Activated effector memory CD4-positive, alpha-beta T cell treated with anti-CD3 and anti-CD28 coated beads, Interleukin-2, amount 50 U/mL, for 16 hours (primary cell): ENCODE measurements around the gene KLHL13.
"Not testable (repeated sequence)": the region's sequence is repeated elsewhere in the genome, so short reads cannot be mapped to it uniquely, and the experiment has no call there.

Experiments
- DNase-seq: peaks from one replicate; pipeline ENCODE4 v3.0.0-alpha.2; 2020

Gene KLHL13

GRCh38 chrX:117989512-117989911 lies 127.1 kb downstream of the KLHL13 start:
- no peak for DNase-seq

DNA sequence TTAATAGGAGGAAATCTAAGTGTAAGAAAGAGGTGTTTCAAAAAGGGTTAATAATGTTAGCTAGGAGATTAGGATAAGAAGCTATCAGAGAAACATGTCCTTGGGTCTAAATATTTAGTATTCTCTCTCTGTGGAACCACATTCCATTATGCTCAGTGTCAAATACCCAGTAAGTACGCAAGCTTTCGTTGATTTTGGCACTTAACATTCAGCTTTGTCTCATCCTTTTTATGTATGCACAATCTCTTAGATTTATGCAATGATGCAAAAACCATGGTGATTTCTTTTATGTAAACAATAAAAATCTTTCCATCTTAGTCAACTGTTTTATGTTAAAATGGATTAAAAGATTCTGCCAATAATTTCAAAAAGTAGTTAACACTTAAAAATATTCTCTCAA lies 129.2 kb downstream of the KLHL13 start:
- no peak for DNase-seq

DNA sequence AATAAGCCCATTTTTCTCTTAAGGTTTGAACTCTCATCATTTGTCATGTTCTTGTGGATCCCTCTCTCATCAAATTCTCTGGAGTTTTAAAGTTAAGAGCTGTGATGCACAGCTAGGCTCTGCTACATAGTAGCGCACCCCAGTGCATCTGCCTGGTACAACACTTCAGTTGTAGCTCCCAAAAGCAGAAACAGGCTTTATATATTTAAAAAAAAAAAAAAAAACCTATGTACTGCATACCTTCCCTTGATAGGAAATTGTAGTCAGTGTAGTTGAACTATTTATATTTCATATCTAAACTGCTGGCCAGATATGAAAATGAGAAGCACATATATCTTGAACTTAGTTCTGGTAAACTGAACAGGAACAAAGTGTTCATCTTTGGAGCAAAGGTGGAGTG lies 131.4 kb downstream of the KLHL13 start:
- DNase-seq, result no peak

DNA sequence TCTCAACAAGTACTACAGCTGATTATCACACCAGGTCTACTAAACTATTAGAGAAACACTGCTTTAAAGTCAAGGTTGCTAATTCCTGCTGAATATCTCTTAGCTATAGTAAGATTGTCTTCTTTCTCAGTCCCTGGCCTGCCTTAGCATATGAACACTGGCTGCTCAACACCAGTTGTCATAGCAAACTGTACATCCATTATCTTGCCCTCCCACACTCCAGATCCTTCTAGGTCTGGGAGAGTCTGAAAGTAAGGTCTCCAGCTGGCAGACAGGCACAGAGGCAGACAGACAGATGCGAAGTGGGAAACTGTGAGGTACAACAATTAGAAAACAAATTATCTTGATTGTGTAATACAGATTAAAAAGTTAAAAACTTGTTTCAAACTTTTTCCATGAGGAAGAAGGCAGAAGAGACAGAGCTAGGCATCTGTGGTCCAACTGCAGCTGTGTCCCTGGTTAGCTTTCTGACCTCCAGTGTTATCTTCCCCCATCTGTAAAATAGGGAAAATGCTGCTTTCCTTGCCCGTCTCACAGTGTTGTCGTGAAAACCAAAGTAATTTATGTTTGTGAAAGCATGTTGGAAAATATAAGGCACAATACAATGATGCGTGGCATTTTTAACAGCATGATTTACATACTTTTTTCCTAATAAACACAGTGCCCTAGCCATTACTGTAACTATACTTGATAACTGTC lies 133.8 kb downstream of the KLHL13 start:
- no peak for DNase-seq

- no peak for DNase-seq
Measured at GRCh38 chrX:117978402-117978801, 138.2 kb downstream of the KLHL13 start.

- no peak for DNase-seq
Measured at GRCh38 chrX:117977526-117977925, 139.1 kb downstream of the KLHL13 start.

DNA sequence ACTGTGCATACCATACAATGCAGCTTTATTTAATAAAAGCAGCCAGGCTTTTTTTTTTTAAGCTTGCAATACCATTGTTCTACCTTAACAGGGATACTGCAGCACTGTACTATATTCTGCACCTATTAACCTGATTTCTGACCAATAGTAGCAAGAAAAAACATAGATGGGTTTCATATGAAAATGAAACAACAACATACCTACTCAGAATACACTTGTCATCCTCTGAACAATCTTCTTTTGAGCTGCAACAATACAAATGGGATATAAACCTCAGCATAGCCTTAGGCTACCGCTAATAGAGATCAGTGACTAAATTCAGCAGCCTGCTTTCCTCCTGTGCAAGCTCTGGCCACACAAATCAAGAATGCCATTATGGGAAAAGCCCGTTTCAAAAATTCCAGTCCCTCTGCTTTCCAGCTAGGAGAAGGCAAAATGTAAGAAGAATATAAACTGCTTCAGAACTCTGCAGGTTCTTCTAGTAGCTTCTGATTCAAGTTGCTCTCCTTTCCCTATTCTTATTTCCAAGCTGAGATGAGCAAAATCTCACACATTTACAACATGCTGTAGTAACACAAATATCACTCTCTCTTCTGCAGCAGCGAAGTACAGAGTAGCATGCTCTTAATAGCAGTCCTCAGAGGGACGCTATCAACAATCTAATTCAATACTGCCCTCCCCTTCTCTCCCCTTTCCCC lies 143.4 kb downstream of the KLHL13 start:
- no peak for DNase-seq

DNA sequence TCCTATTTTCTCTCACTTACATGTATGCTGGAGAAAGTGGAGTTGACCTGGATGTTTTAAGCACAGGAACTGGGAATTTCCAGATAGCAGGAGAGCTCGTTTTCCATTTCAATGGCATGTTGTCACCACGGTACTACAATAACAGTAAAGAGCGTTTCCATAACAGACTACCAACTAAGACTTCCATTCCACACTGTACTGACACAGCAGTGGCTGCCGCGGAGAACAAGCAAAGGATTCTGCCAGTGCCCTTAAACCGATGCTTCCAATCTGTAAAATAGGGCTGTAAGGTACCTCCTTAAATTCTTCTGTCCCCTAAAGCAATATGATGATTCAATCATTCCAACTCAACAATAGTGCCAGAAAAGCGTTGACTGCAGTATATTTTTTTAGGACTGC lies 143.9 kb downstream of the KLHL13 start:
- no peak for DNase-seq

DNA sequence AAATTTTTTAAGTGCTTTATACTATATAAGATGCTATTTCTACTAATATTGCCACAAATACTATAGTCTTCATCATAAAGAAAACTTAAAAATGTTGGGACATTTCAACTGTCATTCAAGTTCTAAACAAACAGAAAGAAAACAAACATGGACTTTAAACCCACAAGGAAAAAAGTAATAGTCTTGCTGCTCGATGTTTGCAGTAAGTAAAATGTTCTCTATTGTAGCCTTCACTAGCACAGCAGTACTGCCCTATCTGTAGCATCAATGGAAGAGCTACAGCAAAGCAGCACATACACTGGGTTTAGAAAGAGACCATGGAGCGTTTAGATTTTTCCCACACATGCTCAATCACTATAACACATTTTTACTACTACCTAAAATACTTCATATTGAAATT lies 146.8 kb downstream of the KLHL13 start:
- no peak for DNase-seq

DNA sequence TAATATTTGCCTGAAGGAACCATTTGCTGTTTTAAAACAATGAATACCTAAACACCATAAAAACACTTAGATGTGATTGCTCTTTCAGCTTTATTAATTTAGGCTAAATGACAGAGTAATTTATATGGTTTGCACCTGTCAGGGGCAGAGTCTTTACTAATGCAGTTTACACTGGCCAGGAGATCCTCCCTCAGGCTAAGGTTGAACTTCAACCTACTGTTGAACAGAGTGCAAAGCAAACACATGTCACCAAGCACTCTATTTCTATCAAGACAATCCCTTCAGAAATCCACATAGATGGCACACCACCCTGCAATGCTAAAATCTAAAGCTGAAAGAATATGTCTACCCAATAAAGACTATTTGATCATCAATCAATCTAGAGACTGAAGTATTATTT lies 147.3 kb downstream of the KLHL13 start:
- DNase-seq, result no peak

- no peak for DNase-seq
Measured at GRCh38 chrX:117959045-117959444, 157.6 kb downstream of the KLHL13 start.

DNA sequence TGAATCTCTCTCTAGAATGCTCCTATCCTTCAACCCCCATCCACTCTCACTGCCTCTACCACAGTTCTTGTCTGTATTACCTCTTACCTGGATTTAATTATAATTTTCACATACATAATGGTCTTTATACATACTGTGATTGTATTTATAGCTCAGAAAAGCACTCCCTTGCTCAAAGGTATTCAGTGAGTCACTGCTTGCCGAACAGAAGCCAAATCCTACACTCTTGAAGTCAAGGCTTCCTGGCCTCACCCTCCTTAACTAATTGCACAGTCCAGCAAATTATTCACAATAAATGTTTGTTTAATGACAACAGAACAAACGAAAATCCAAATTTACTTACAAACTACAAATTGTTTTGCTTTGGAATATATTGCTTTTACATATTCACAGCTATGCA lies 159.5 kb downstream of the KLHL13 start:
- DNase-seq, result no peak

DNA sequence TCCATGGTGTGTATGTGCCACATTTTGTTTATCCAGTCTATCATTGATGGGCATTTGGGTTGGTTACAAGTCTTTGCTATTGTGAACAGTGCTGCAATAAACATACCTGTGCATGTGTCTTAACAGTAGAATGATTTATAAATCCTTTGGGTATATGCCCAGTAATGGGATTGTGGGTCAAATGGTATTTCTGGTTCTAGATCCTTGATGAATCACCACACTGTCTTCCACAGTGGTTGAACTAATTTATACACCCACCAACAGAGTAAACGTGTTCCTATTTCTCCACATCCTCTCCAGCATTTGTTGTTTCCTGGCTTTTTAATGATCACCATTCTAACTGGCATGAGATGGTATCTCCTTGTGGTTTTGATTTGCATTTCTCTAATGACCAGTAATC lies 177.3 kb downstream of the KLHL13 start:
- DNase-seq, result not testable (repeated sequence)

- DNase-seq, result no peak
Measured at GRCh38 chrX:117936118-117936517, 180.5 kb downstream of the KLHL13 start.

DNA sequence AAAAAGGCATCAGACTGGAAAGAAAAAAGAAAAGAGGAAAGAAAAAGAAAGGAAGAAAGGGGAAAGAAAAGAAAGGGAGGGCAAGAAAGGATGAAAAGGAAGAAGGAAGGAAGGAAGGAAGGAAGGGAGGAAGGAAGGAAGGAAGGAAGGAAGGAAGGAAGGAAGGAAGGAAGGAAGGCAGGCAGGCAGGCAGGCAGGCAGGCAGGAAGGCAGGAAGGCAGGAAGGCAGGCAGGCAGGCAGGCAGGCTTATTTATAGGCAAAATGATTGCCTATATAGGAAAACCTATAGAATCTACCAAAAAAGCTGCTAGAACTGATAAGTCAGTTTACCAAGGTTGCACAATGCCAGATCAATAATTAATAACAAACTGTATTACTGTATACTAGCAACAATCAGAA lies 186.5 kb downstream of the KLHL13 start:
- not testable (repeated sequence) for DNase-seq

GRCh38 chrX:117919755-117920154 lies 196.9 kb downstream of the KLHL13 start:
- DNase-seq, result no peak

DNA sequence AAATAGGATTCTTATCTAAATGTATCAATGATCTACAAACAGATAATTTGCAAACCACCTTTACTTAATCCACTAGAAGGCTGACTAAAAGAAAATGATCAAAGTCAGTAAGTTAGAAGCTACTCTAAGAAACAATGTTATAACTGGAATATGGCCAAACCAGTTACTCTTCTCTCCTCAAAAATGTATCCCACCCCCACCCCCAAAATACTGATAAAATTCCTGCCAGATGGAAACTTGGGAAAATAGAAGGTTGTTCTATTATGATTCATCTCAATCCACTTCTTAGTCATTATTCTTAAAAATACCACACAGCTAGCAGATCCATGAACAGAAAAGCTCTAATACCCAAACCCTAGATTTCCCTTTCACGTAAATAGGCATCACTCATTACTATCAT lies 206.4 kb downstream of the KLHL13 start:
- no peak for DNase-seq

GRCh38 chrX:117898226-117898625 lies 218.4 kb downstream of the KLHL13 start:
- no peak for DNase-seq

- DNase-seq, result no peak
Measured at GRCh38 chrX:117895418-117895817, 221.2 kb downstream of the KLHL13 start.

- DNase-seq, result no peak
Measured at GRCh38 chrX:117892469-117892868, 224.1 kb downstream of the KLHL13 start.

- DNase-seq, result no peak
Measured at GRCh38 chrX:117871796-117872195, 244.8 kb downstream of the KLHL13 start.

GRCh38 chrX:117860517-117860916 lies 256.1 kb downstream of the KLHL13 start:
- no peak for DNase-seq

- DNase-seq, result no peak
Measured at GRCh38 chrX:117854806-117855205, 261.8 kb downstream of the KLHL13 start.

DNA sequence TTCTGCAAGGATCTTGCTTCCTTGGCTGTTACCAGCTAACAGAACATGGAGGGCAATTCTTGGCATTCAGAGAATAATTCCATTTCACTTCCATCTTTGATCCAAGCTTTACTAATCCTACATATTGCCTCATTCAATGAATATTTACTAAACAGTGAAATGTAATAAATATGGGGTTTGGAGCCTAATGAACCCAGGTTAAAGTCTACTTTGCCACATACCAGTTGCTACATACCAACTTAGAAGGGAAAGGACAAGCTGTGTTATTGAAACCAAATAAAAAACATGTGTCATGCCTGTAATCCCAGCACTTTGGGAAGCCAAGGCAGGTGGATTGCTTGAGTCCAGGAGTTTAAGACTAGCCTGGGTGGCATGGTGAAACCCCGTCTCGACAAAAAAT lies 265.6 kb downstream of the KLHL13 start:
- DNase-seq, result no peak
